Omental fat pad (tissue), 4 donors: ENCODE data around the gene TRIM40. TPM values are rescaled to one million over a fixed set of nuclear protein-coding genes. Genes with fewer than 3 reads are reported as not detected.

Experiments
- ATAC-seq: fragments of 150-250 bp; one replicate; pipeline ENCODE4 v1.9.1; 2016; ENCODE audit warnings: mild to moderate bottlenecking, moderate library complexity; ENCODE audit not compliant: low FRiP score
- DNase-seq: peaks from one replicate; pipeline ENCODE4 v3.0.0-alpha.2; 2019; ENCODE audit warnings: low spot score
- CTCF ChIP-seq, 3 donors: fragments of 450-650 bp; IDR thresholded peaks; one replicate each; pipeline ENCODE4 v1.5.1; 2016 to 2017; ENCODE audit warnings: antibody characterized with exemption in 3 of 3, mild to moderate bottlenecking in 3 of 3, moderate library complexity in 2 of 3
- total RNA-seq, 4 donors: library from RNA; depleted of rRNA; stranded (reverse); fragments of >200 nt; gene quantifications; one replicate each; pipeline ENCODE4 v1.1.0, GENCODE V29; 2016

TRIM40 gene
- total RNA-seq, 4 donors from 2014 or later: not detected

- no peak for TF ChIP-seq CTCF (IDR thresholded peaks at IDR 0.05)
- DNase-seq: no peak
- no peak for ATAC-seq
Observed at GRCh38 chr6:30155520-30156261, 19.8 kb downstream of the TRIM40 start.

GRCh38 chr6:30156262-30156599 is 20.3 kb downstream of the TRIM40 start:
- ATAC-seq (peak; percentile 63), DNase-seq (no peak)
- TF ChIP-seq CTCF (IDR thresholded peaks at IDR 0.05): no peak

GRCh38 chr6:30156774-30157173 is 20.8 kb downstream of the TRIM40 start:
- TF ChIP-seq CTCF (IDR thresholded peaks at IDR 0.05): no peak
- ATAC-seq (no peak), DNase-seq (no peak)

- ATAC-seq (no peak), DNase-seq (no peak)
- TF ChIP-seq CTCF (IDR thresholded peaks at IDR 0.05): no peak
Observed at GRCh38 chr6:30157581-30157980, 21.6 kb downstream of the TRIM40 start.

GRCh38 chr6:30157999-30158398 is 22.1 kb downstream of the TRIM40 start:
- ATAC-seq (no peak), DNase-seq (no peak)
- TF ChIP-seq CTCF (IDR thresholded peaks at IDR 0.05): no peak

GRCh38 chr6:30158475-30159040 is 22.6 kb downstream of the TRIM40 start:
- ATAC-seq: no peak
- no peak for DNase-seq
- no peak for TF ChIP-seq CTCF (IDR thresholded peaks at IDR 0.05)
